Pancreas (tissue), 10 donors: ENCODE data around the gene NR6A1. TPM values are rescaled to one million over a fixed set of nuclear protein-coding genes. Genes with fewer than 3 reads are reported as not detected.

Experiments used
- ATAC-seq, 4 donors: fragments of 200-7000 bp; cut with Tn5 transposase; one replicate each; pipeline versions ENCODE4 v1.8.0 to v1.9.1; 2020; ENCODE audit warnings: mild to moderate bottlenecking in 4 of 4, moderate library complexity in 4 of 4
- DNase-seq, 6 donors: peaks; one replicate each; pipeline ENCODE4 v3.0.0-alpha.2; 2020
- FAIRE-seq: peaks from 2 replicates; lab custom pipeline; 2012; peaks lifted over from hg19 to GRCh38; lab: Jason Lieb, UNC
- H3K27ac ChIP-seq, 4 donors: fragments of 200-600 bp; sonication (generic); 1 replicate in 3 of 4; 2 replicates in 1 of 4; pipeline versions ENCODE4 v1.5.0 to v1.8.0; 2020
- H3K27me3 ChIP-seq, 4 donors: fragments of 200-600 bp; one replicate each; pipeline ENCODE4 v1.8.0; 2021
- H3K36me3 ChIP-seq, 3 donors: fragments of 200-600 bp; sonication (generic) in 1 of 3; one replicate each; pipeline versions ENCODE4 v1.5.0 to v1.8.0; 2020 to 2021
- H3K4me1 ChIP-seq, 3 donors: fragments of 200-600 bp; one replicate each; pipeline ENCODE4 v1.8.0; 2021
- H3K4me3 ChIP-seq, 4 donors: fragments of 200-600 bp; sonication (generic) in 2 of 4; one replicate each; pipeline versions ENCODE4 v1.5.0 to v1.8.0; 2020 to 2021
- H3K9me3 ChIP-seq, 4 donors: fragments of 200-600 bp; one replicate each; pipeline ENCODE4 v1.8.0; 2021
- CTCF ChIP-seq, 4 donors: fragments of 200-600 bp; sonication (generic) in 3 of 4; IDR thresholded peaks; one replicate each; pipeline versions ENCODE4 v1.5.0 to v1.8.0; 2021; ENCODE audit warnings: antibody characterized with exemption in 4 of 4
- WGBS, 2 donors: extraction: QIAGEN DNeasy Blood & Tissue Kit; methylation state at CpG; one replicate each; pipeline ENCODE4 v1.1.7; 2013; 5-methylcytosine and 5-hydroxymethylcytosine counted together
- intact Hi-C, 3 donors: fragments of 100-400 bp; cut with DNase I; formaldehyde crosslinking; loops; one replicate each; pipeline versions ENCODE4 v1.11.1 to v1.14.2; 2022
- polyA plus RNA-seq, 2 donors: library from polyadenylated mRNA; stranded (reverse); fragments of 200-250 nt; gene quantifications; one replicate each; pipeline ENCODE4 v1.2.3, GENCODE V29; 2013
- total RNA-seq, 6 donors: library from RNA; stranded (reverse); fragmentation: NEBNext Ultra II Directional in 4 of 6; extraction: Animal tissue kit (Norgen Biotek cat#: 25700) in 4 of 6; gene quantifications; one replicate each; pipeline versions ENCODE4 v1.2.1 to v1.2.4, GENCODE V29; 2021 to 2023
- donor health status: healthy with polysubstance abuse.
- donor health status: DM: no; HTN: no; CAD: no; lungs with moderate emphysema.
- donor health status: DM: no; HTN: no; CAD: no.
- donor health status: control.
- donor health status: control.
- donor health status: Bipolar disorder and iron deficiency.
- donor health status: DM: yes; HTN: yes; CAD: no.
- donor health status: DM: no; HTN: no; CAD: no.
- donor health status: DM: no; HTN: no; CAD: no.
- donor health status: DM: yes; HTN: yes; CAD: no.

Gene NR6A1
- total and polyA plus RNA-seq, 8 donors: 2.1 to 3.9 (median 2.6) TPM

- DNase-seq (no peak), ATAC-seq (no peak), FAIRE-seq (no peak)
- Histone ChIP-seq H3K36me3 (no peaks in the 10 kb centered on the region), H3K27me3 (peaks cover 0 to 23% (median 5%) of the 10 kb centered on the region in 4 donors), H3K27ac (no peak overlapping the region), H3K4me3 (no peak overlapping the region), H3K4me1 (peaks cover 0 to 4% (median 3%) of the 10 kb centered on the region in 3 donors), H3K9me3 (no peaks in the 10 kb centered on the region)
- no peak for TF ChIP-seq CTCF (IDR thresholded peaks at IDR 0.05)
- 64 to 68% methylated on average over 11 of the region's 11 CpGs for WGBS, 2 donors
- intact Hi-C loops: no loop called here
Observed at GRCh38 chr9:124501771-124502320, 269.3 kb downstream of the NR6A1 start.

GRCh38 chr9:124500796-124501611, 270.1 kb downstream of the NR6A1 start:
- 60 to 72% methylated on average over 12 of the region's 12 CpGs for WGBS, 2 donors
- DNase-seq: peak in 1 of 6 donors; percentile 45
- H3K9me3 ChIP-seq: no peaks in the 10 kb centered on the region
- FAIRE-seq: no peak
- TF ChIP-seq CTCF (IDR thresholded peaks at IDR 0.05): no peak
- ATAC-seq: no peak
- peaks cover 0 to 23% (median 5%) of the 10 kb centered on the region in 4 donors for H3K27me3 ChIP-seq
- no peaks in the 10 kb centered on the region for H3K36me3 ChIP-seq
- intact Hi-C loops: no loop called here
- H3K4me1 ChIP-seq: peaks cover 0 to 4% (median 3%) of the 10 kb centered on the region in 3 donors
- no peak overlapping the region for H3K27ac ChIP-seq
- H3K4me3 ChIP-seq: no peak overlapping the region

GRCh38 chr9:124500028-124500795, 270.9 kb downstream of the NR6A1 start:
- intact Hi-C loops: no loop called here
- peak in 1 of 6 donors; percentile 54 for DNase-seq
- no peak for FAIRE-seq
- H3K36me3 ChIP-seq: no peaks in the 10 kb centered on the region
- no peak for ATAC-seq
- peaks cover 0 to 20% (median 5%) of the 10 kb centered on the region in 4 donors for H3K27me3 ChIP-seq
- no peaks in the 10 kb centered on the region for H3K9me3 ChIP-seq
- H3K4me3 ChIP-seq: no peak overlapping the region
- H3K4me1 ChIP-seq: peaks cover 0 to 4% (median 3%) of the 10 kb centered on the region in 3 donors
- 84 to 91% methylated on average over 38 to 40 of the region's 40 CpGs for WGBS, 2 donors
- no peak overlapping the region for H3K27ac ChIP-seq
- TF ChIP-seq CTCF (IDR thresholded peaks at IDR 0.05): no peak

GRCh38 chr9:124499216-124499615, 271.9 kb downstream of the NR6A1 start:
- H3K36me3 ChIP-seq: no peaks in the 10 kb centered on the region
- peaks cover 0 to 2% (median 2%) of the 10 kb centered on the region in 3 donors for H3K4me1 ChIP-seq
- 62 to 74% methylated on average over 3 of the region's 3 CpGs for WGBS, 2 donors
- H3K9me3 ChIP-seq: no peaks in the 10 kb centered on the region
- peaks cover 0 to 17% (median 5%) of the 10 kb centered on the region in 4 donors for H3K27me3 ChIP-seq
- no peak for DNase-seq
- no peak for TF ChIP-seq CTCF (IDR thresholded peaks at IDR 0.05)
- H3K27ac ChIP-seq: no peak overlapping the region
- no peak for FAIRE-seq
- ATAC-seq: no peak
- no peak overlapping the region for H3K4me3 ChIP-seq
- intact Hi-C loops: no loop called here
